CD1c-positive myeloid dendritic cell (primary cell): ENCODE results near the gene CTNNA2.

Source experiments
- DNase-seq: peaks from one replicate; pipeline ENCODE4 v3.0.0-alpha.2; 2016; ENCODE audit errors: extremely low spot score

The CTNNA2 gene

GRCh38 chr2:79935046-79935732 lies 422.3 kb downstream of the CTNNA2 start:
- no peak for DNase-seq

GRCh38 chr2:79935771-79936657 lies 423.2 kb downstream of the CTNNA2 start:
- peak; percentile 28 for DNase-seq

- DNase-seq, result no peak
Observed at GRCh38 chr2:79936715-79937114, 423.9 kb downstream of the CTNNA2 start.

GRCh38 chr2:79938648-79939047 lies 425.8 kb downstream of the CTNNA2 start:
- no peak for DNase-seq

- DNase-seq, result no peak
Observed at GRCh38 chr2:79940364-79940763, 427.5 kb downstream of the CTNNA2 start.

- DNase-seq, result no peak
Observed at GRCh38 chr2:79941179-79941578, 428.3 kb downstream of the CTNNA2 start.

GRCh38 chr2:79944205-79944604 lies 431.4 kb downstream of the CTNNA2 start:
- no peak for DNase-seq

- DNase-seq, result no peak
Observed at GRCh38 chr2:79945653-79946445, 433.0 kb downstream of the CTNNA2 start.

GRCh38 chr2:79947751-79948150 lies 434.9 kb downstream of the CTNNA2 start:
- DNase-seq, result no peak

GRCh38 chr2:79950526-79950925 lies 437.7 kb downstream of the CTNNA2 start:
- no peak for DNase-seq

- no peak for DNase-seq
Observed at GRCh38 chr2:79952616-79953015, 439.8 kb downstream of the CTNNA2 start.

- DNase-seq, result no peak
Observed at GRCh38 chr2:79960035-79960434, 447.2 kb downstream of the CTNNA2 start.

- DNase-seq, result no peak
Observed at GRCh38 chr2:79960519-79960918, 447.7 kb downstream of the CTNNA2 start.

GRCh38 chr2:79964966-79965365 lies 452.1 kb downstream of the CTNNA2 start:
- DNase-seq, result no peak

GRCh38 chr2:79966369-79966768 lies 453.5 kb downstream of the CTNNA2 start:
- DNase-seq, result no peak

GRCh38 chr2:79966882-79967281 lies 454.0 kb downstream of the CTNNA2 start:
- no peak for DNase-seq

- DNase-seq, result no peak
Observed at GRCh38 chr2:79971807-79972206, 459.0 kb downstream of the CTNNA2 start.

- DNase-seq, result no peak
Observed at GRCh38 chr2:79972661-79973060, 459.8 kb downstream of the CTNNA2 start.

- no peak for DNase-seq
Observed at GRCh38 chr2:79975791-79976565, 463.1 kb downstream of the CTNNA2 start.

- no peak for DNase-seq
Observed at GRCh38 chr2:79977792-79978191, 464.9 kb downstream of the CTNNA2 start.

GRCh38 chr2:79980116-79980515 lies 467.3 kb downstream of the CTNNA2 start:
- DNase-seq, result no peak

GRCh38 chr2:79980816-79981215 lies 468.0 kb downstream of the CTNNA2 start:
- DNase-seq, result no peak
